Measurements from ENCODE around the gene VSTM2L. TPM values are rescaled to one million over a fixed set of nuclear protein-coding genes. Genes with fewer than 3 reads are reported as not detected.

VSTM2L gene
- polyA plus RNA-seq, 2 of the 4 experiments (the other 2 are of a cell fraction) = 2.0 to 5.8 TPM

DNA sequence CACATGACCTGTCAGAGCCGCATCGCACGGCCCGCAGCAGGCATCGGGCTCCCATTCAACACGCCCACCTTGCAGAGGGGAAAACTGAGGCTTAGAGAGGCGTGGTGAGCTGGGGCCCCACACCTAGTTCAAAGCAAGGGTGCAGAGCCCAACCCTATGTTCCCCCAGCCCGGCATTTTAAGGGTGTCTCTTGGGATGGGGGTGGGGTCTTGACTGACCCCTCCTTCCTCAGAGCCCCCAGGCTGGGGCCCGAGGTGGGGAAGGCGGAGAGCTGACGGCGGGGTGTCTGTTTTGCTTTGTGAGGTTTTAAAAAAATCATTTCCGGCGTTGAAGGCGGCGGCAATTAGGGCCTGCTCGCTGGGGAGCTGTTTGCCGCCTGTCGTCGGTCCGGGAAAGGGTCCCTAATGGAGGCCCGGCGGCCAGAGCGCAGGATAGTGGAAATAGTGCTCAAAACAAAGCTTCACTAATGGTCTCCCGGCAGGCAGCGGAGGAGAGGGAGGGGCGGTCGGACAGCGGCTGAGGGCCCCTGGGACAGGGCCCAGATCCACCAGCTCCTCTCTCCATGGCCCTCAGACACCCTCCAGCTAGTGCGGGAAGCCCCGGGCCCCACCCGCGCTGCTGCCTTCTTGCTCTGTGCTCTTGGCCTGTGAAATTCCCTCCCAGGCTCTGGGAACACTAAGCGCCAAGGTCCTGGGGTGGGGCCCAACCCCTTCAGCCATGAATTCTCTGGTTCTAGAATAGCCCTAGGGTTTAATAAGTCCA, 11.9 kb downstream of the VSTM2L start:
- no peak for FAIRE-seq
- no peak for DNase-seq (ENCODE audit: low read depth in 1 of 2, low spot score in 1 of 2)
- no peak overlapping the region for H3K27ac ChIP-seq
- TF ChIP-seq POLR2AphosphoS2 (conservative IDR thresholded peaks at IDR 0.05; ENCODE audit: low read length) (no peak), PHF8 (IDR thresholded peaks at IDR 0.05; ENCODE audit: borderline replicate concordance, low read depth) (no peak), KDM1A (IDR thresholded peaks at IDR 0.05; ENCODE audit: low read depth) (no peak), CBX2 (IDR thresholded peaks at IDR 0.05; ENCODE audit: borderline replicate concordance, low read depth) (no peak), FOSL2 (IDR thresholded peaks at IDR 0.05) (no peak), FOSL2 (CRISPR knock-in tag; IDR thresholded peaks at IDR 0.05) (no peak), NPAS2 (CRISPR knock-in tag; IDR thresholded peaks at IDR 0.05; ENCODE audit: borderline replicate concordance) (no peak)
- TF ChIP-seq, protein P1, sequence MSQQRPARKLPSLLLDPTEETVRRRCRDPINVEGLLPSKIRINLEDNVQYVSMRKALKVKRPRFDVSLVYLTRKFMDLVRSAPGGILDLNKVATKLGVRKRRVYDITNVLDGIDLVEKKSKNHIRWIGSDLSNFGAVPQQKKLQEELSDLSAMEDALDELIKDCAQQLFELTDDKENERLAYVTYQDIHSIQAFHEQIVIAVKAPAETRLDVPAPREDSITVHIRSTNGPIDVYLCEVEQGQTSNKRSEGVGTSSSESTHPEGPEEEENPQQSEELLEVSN (IDR thresholded peaks at IDR 0.05; ENCODE audit: borderline replicate concordance, low read depth) = no peak
- TF ChIP-seq, protein P2, sequence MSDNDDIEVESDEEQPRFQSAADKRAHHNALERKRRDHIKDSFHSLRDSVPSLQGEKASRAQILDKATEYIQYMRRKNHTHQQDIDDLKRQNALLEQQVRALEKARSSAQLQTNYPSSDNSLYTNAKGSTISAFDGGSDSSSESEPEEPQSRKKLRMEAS (IDR thresholded peaks at IDR 0.05) = no peak
- TF ChIP-seq, protein P3, sequence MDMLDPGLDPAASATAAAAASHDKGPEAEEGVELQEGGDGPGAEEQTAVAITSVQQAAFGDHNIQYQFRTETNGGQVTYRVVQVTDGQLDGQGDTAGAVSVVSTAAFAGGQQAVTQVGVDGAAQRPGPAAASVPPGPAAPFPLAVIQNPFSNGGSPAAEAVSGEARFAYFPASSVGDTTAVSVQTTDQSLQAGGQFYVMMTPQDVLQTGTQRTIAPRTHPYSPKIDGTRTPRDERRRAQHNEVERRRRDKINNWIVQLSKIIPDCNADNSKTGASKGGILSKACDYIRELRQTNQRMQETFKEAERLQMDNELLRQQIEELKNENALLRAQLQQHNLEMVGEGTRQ (IDR thresholded peaks at IDR 0.05) = no peak
- TF ChIP-seq, protein P4, sequence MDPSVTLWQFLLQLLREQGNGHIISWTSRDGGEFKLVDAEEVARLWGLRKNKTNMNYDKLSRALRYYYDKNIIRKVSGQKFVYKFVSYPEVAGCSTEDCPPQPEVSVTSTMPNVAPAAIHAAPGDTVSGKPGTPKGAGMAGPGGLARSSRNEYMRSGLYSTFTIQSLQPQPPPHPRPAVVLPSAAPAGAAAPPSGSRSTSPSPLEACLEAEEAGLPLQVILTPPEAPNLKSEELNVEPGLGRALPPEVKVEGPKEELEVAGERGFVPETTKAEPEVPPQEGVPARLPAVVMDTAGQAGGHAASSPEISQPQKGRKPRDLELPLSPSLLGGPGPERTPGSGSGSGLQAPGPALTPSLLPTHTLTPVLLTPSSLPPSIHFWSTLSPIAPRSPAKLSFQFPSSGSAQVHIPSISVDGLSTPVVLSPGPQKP (IDR thresholded peaks at IDR 0.05; ENCODE audit: low read depth, low read length) = no peak
- WGBS (ENCODE audit: missing lambda C conversion rate) = 74% methylated on average over 33 of the region's 34 CpGs
- H3K4me3 ChIP-seq = no peak overlapping the region
- H3K9me3 ChIP-seq = no peaks in the 10 kb centered on the region
- no peak overlapping the region for H3K4me2 ChIP-seq
- peaks cover 12% of the 10 kb centered on the region for H3K4me1 ChIP-seq
- ChIA-PET POLR2A (no interaction called here), CTCF (interaction anchor here (1.0 to 1.5 kb wide), 5 partner anchors 8 to 350 kb away, joined by 3 to 5 read pairs (median 3); no protein-coding TSS in a partner anchor)
- ATAC-seq = no peak

DNA sequence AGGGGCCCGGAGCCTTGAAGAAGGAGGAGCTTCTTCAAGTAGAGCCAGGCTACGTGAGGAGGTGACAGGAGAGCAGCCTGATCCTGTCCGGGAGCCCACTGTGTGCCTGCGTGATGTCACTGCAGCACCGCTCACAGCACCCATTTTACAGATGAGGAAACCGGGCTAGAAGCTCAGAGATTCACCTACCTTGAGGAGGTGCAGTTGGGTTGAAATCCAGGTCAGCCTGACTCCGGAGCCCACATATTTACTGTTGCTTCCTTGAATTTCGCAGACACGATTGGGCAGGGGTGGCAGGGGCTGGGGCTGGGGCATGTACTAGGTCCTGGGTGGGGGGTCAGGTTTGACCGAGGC, 12.5 kb downstream of the VSTM2L start:
- 72% methylated on average over 9 of the region's 10 CpGs for WGBS (ENCODE audit: missing lambda C conversion rate)

More for the DNA sequence above, 12.5 kb downstream of the VSTM2L start:
- Histone ChIP-seq H3K9me3 (no peaks in the 10 kb centered on the region), H3K27ac (no peak overlapping the region), H3K4me3 (no peak overlapping the region), H3K4me2 (no peak overlapping the region), H3K4me1 (peaks cover 12% of the 10 kb centered on the region)
- ChIA-PET POLR2A (no interaction called here), CTCF (interaction anchor here (1.0 to 1.5 kb wide), 5 partner anchors 9 to 351 kb away, joined by 3 to 5 read pairs (median 3); no protein-coding TSS in a partner anchor)
- TF ChIP-seq, protein P5, sequence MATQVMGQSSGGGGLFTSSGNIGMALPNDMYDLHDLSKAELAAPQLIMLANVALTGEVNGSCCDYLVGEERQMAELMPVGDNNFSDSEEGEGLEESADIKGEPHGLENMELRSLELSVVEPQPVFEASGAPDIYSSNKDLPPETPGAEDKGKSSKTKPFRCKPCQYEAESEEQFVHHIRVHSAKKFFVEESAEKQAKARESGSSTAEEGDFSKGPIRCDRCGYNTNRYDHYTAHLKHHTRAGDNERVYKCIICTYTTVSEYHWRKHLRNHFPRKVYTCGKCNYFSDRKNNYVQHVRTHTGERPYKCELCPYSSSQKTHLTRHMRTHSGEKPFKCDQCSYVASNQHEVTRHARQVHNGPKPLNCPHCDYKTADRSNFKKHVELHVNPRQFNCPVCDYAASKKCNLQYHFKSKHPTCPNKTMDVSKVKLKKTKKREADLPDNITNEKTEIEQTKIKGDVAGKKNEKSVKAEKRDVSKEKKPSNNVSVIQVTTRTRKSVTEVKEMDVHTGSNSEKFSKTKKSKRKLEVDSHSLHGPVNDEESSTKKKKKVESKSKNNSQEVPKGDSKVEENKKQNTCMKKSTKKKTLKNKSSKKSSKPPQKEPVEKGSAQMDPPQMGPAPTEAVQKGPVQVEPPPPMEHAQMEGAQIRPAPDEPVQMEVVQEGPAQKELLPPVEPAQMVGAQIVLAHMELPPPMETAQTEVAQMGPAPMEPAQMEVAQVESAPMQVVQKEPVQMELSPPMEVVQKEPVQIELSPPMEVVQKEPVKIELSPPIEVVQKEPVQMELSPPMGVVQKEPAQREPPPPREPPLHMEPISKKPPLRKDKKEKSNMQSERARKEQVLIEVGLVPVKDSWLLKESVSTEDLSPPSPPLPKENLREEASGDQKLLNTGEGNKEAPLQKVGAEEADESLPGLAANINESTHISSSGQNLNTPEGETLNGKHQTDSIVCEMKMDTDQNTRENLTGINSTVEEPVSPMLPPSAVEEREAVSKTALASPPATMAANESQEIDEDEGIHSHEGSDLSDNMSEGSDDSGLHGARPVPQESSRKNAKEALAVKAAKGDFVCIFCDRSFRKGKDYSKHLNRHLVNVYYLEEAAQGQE (IDR thresholded peaks at IDR 0.05) = no peak
- TF ChIP-seq, protein P6, sequence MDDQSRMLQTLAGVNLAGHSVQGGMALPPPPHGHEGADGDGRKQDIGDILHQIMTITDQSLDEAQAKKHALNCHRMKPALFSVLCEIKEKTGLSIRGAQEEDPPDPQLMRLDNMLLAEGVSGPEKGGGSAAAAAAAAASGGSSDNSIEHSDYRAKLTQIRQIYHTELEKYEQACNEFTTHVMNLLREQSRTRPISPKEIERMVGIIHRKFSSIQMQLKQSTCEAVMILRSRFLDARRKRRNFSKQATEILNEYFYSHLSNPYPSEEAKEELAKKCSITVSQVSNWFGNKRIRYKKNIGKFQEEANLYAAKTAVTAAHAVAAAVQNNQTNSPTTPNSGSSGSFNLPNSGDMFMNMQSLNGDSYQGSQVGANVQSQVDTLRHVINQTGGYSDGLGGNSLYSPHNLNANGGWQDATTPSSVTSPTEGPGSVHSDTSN (IDR thresholded peaks at IDR 0.05) = no peak
- no peak for TF ChIP-seq POLR2A (IDR thresholded peaks at IDR 0.05; ENCODE audit: low read length)
- TF ChIP-seq, protein P4 (IDR thresholded peaks at IDR 0.05; ENCODE audit: low read depth, low read length) = no peak
- TF ChIP-seq JUN (IDR thresholded peaks at IDR 0.05) = no peak
- TF ChIP-seq, protein P1 (IDR thresholded peaks at IDR 0.05; ENCODE audit: borderline replicate concordance, low read depth) = no peak
- TF ChIP-seq RARB (CRISPR knock-in tag; IDR thresholded peaks at IDR 0.05) = no peak
- no peak for TF ChIP-seq ESRRA (IDR thresholded peaks at IDR 0.05; ENCODE audit: borderline replicate concordance, low read length)
- TF ChIP-seq CHD2 (IDR thresholded peaks at IDR 0.05; ENCODE audit: low read length, partially characterized antibody) = no peak
- TF ChIP-seq EHF (CRISPR knock-in tag; IDR thresholded peaks at IDR 0.05) = no peak
- TF ChIP-seq HDAC2 (IDR thresholded peaks at IDR 0.05) = no peak
- no peak for TF ChIP-seq CBX2 (IDR thresholded peaks at IDR 0.05; ENCODE audit: borderline replicate concordance, low read depth)
- TF ChIP-seq GATA3 (IDR thresholded peaks at IDR 0.05; ENCODE audit: borderline replicate concordance) = no peak
- DNase-seq (ENCODE audit: low read depth in 1 of 2, low spot score in 1 of 2) (no peak), ATAC-seq (no peak; a peak in 2 of 6 replicates), FAIRE-seq (no peak)
